GM12891 (cell line): Measurements from ENCODE around the gene EPS8L3.

ENCODE experiments used
- DNase-seq: peaks from one replicate; pipeline ENCODE4 v3.0.0; 2011; ENCODE audit warnings: low spot score; ENCODE audit not compliant: insufficient read length
- FAIRE-seq: peaks from 2 replicates; lab custom pipeline; 2011; peaks lifted over from hg19 to GRCh38; lab: Jason Lieb, UNC
- PAX5 ChIP-seq: IDR thresholded peaks from 2 replicates; pipeline ENCODE4 v1.6.1; 2011; ENCODE audit warnings: low read length, moderate library complexity, mild to moderate bottlenecking; ENCODE audit not compliant: insufficient read depth, severe bottlenecking
- POLR2A ChIP-seq: IDR thresholded peaks from 2 replicates; pipeline ENCODE4 v1.6.1; 2011; ENCODE audit warnings: low read depth, low read length, control low read depth
- POLR2AphosphoS5 ChIP-seq: IDR thresholded peaks from 2 replicates; pipeline ENCODE4 v1.6.1; 2011; ENCODE audit warnings: low read depth, low read length, control low read depth
- POU2F2 ChIP-seq: IDR thresholded peaks from 2 replicates; pipeline ENCODE4 v1.6.1; 2011; ENCODE audit warnings: low read depth, mild to moderate bottlenecking, control low read depth, low read length, moderate library complexity
- SPI1 ChIP-seq: IDR thresholded peaks from 2 replicates; pipeline ENCODE4 v1.6.1; 2011; ENCODE audit warnings: low read depth, low read length, control low read depth
- TAF1 ChIP-seq: IDR thresholded peaks from 2 replicates; pipeline ENCODE4 v1.6.1; 2011; ENCODE audit warnings: low read depth, low read length, control low read depth

The EPS8L3 gene

DNA sequence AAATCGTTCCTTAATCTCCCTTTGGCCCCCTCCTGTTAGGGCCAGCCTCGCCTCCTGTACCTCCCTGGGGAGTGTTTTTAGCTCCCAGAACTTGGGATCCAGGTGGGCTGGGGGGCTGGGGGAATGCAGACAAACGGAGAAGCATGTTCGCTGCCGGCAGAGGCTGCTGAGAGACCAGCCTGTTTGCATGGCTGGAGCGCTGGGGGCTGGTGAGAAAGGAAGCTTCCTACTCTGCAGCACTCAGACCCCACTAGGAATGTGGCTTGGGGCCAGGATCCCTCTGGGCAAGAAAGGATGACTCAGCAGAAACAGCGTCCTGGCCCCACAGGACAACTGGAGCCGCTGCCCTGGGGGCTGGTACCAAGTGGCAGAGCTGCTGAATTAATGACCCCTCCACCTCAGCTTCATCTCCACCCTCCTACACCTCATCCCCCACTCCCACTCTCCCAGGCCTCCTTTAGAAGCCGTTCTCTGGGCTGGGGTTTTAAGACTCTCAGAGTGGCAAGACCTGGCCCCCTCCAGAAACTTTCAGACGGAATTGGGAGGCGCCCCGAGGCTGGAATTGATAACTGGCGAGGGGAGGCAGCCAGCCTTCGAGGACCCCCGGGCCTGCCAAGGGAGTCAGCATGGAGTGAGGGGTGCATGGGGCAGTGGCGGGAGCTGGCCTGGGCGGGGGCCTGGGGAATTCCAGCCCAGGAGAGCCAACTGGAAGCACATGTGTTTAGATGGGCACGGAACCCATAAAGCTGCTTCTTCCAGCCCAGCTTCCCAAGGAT is 28.5 kb upstream of the EPS8L3 start:
- FAIRE-seq: no peak
- DNase-seq: no peak
- TF ChIP-seq POLR2AphosphoS5: no peak
- no peak for TF ChIP-seq PAX5
- no peak for TF ChIP-seq POU2F2
- no peak for TF ChIP-seq POLR2A
- TF ChIP-seq TAF1: no peak
- no peak for TF ChIP-seq SPI1

DNA sequence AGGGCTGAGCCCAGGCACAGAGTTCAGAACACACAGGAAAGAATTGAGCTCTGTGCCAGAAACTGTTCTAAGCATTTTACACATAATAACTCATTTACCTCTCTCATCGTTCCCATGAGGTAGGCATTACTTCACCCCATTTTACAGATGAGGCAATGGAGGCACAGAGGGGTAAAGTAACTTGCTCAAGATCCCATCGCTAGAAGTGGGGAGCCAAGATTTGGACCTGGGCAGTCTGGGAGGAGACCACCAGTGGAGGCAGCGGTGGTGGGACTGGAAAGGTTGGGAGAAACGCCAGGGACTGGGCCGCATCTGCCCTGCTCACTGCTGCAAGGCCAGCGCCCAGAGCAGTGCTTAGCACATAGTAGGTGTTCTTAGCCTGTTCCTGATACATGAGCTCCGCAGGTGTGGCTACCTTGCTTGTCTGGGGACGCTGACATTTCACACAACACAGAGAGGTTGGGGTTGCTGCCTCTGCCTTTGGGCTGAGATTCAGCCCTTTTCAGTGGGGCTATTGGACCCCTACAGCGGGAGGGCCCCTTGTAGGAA is 27.8 kb upstream of the EPS8L3 start:
- no peak for DNase-seq
- TF ChIP-seq PAX5 (no peak), POU2F2 (no peak), POLR2AphosphoS5 (no peak), TAF1 (no peak), POLR2A (no peak), SPI1 (no peak)
- FAIRE-seq: no peak

DNA sequence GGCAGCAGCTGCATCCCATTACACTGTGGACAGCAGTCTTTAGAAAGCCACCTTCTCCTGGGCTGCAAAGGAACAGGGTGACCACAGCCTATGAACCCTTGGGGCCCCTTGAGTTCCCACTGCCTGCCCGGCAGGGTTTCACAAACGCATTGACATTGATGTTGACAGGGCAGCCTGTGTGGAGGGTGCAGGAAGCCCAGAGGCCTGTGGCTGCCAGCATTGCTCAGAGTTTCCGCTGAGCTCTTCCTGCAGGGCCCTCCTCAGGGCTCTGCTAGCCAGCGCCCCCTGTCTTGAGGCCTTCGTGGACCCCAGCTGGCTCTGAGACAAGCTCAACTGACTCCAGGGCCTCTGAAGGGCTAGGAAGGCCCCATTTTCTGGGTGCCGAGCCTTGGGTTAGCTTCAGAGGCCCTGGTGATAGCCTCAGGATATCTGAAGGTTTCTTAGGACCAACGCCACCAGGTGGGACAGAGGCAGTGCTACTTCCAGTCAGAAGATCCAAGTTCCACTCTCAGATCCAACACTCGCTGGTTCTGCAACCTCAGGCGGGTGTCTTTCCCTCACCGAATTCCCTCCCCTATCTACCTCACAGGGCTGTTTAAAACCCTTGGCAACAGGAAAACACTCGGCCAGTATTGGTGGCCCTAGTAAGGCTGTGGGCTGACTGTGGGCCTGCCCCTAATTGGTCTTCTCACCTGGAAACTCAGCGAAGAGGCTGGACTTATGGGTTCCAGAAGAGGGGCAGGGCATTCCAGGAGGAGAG is 27.2 kb upstream of the EPS8L3 start:
- DNase-seq (peak; percentile 75), FAIRE-seq (no peak)
- TF ChIP-seq SPI1 (no peak), POU2F2 (no peak), POLR2A (no peak), TAF1 (no peak), POLR2AphosphoS5 (no peak), PAX5 (no peak)

DNA sequence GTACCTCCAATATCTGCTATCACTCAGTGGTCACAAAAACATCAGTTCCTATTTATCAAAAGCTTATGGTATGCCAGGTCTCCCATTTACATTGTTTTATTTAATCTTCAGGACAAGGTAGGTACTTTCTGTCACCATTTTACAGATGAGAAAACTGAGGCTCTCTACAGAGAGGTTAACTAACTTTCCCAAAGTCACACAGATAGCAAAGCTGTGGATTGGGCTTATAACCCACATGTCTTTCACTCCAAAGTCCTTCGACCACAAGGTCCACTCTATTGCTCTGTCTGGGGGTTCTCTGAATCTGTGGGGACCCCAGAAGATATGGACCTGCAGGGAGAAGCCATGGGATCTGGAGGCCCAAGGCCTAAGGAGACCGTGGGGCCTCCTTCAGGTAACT is 26.6 kb upstream of the EPS8L3 start:
- TF ChIP-seq POU2F2: no peak
- no peak for TF ChIP-seq POLR2A
- no peak for TF ChIP-seq POLR2AphosphoS5
- TF ChIP-seq TAF1: no peak
- TF ChIP-seq PAX5: no peak
- no peak for TF ChIP-seq SPI1

DNA sequence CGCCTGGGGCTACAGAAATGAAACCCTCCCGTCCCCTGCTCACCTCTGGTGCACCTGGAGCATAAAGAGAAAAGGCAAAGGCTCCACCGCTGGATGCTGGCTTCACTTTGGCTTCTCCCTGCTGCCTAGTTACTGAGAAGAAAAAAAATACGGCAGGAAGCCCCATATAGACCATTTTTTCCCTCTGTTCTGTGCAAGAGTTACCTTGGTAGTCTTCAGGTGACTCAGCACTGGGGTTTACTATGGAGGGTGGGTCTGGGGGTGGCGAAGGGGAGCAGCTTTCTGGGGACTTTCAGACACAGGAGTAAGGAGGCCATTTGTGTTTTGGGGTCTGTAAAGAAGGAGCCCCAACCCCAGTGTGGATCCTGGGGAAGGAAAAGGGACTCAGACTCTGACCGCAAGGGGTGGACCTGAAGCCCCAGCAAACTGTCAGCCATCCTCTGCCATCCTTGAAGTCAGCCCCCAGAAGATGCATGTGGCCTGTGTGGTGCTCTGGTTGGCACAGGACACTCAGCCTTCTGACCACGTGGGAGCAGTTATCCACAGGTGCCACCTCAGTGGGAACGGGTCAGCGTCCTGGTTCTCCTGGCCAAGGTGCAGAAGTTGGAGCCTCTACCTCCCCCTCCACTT is 25.9 kb upstream of the EPS8L3 start:
- no peak for TF ChIP-seq SPI1
- TF ChIP-seq POLR2AphosphoS5: no peak
- no peak for TF ChIP-seq POLR2A
- no peak for TF ChIP-seq POU2F2
- no peak for TF ChIP-seq PAX5
- no peak for TF ChIP-seq TAF1
- DNase-seq (no peak), FAIRE-seq (no peak)

More for the DNA sequence above, 26.6 kb upstream of the EPS8L3 start:
- no peak for FAIRE-seq
- DNase-seq: no peak

DNA sequence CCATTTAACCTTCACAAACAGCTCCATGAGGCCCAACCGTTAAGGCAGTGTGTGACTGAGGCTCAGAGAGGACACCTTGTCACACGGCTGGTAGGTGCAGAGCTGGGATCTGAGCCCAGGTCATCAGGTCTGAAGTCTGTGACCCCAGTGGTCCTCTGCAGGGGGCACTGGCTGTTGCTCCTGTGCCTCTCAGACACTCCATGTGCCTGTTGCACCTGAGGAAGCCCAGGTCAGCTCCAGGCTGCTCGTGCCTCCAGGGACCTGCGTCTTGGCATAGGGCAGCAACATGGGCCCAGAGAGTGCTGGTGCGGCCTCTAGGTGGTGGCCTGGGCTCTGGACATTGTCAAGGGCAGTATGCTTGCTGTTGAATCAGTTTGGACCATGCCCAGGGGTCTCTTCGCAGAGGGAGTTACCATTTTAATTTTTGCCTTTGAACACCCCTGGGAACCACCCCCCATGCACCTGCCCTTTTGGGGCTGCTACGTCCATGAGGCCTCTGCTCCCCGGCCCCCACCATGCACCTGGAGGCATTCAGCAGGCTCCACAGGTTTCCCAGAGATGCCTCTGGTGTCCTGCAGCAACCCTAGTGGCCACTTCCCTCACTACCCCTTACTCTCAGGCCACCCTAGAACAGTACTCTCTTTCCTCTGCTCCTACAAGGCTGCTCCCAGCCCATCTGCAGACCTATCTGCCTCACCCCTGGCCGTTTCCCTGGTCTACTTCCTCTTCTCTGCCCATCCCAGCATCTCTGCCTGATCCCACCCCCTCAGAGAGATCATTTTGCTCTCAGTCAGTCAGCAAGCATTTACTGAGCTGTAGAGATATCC is 25.2 kb upstream of the EPS8L3 start:
- TF ChIP-seq POU2F2 (no peak), PAX5 (no peak), POLR2AphosphoS5 (no peak), SPI1 (no peak), POLR2A (no peak), TAF1 (no peak)
- FAIRE-seq (no peak), DNase-seq (peak; percentile 46)

DNA sequence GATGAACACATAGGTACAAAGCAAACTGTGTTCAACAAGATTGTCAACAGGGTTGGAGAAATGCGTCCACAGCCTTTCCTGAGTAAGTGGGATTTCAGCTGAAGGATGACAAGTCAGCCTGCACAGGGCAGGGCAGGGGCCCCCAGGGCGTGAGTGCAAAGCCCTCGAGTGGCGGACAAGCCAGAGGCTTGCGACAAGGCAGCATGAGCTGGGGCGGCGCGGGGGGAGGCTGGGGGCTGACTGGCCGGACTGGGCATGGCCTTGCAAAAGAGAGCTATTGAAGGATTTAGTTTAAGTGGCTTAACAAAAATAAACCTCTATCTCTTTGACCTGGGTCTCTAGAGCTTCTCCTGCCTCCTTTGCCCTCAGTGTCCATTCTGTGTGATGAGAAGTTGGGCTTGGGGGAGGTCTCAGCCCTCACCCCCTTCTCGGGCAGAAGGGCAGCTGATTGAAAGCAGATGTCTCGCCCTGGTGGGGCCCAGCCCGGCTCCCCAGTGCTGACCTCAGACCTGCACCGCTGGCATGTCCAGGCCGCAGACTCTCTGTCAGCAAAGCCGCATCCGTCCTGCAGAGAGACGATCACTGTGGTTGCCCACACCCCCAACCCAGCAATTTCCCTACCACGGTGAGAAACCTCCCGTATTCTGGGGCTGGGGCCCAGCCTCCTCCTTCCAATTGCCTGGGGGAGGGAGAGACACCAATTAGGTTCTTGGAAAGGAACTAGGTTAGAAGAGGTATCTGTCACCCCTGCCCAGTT is 24.3 kb upstream of the EPS8L3 start:
- no peak for FAIRE-seq

DNA sequence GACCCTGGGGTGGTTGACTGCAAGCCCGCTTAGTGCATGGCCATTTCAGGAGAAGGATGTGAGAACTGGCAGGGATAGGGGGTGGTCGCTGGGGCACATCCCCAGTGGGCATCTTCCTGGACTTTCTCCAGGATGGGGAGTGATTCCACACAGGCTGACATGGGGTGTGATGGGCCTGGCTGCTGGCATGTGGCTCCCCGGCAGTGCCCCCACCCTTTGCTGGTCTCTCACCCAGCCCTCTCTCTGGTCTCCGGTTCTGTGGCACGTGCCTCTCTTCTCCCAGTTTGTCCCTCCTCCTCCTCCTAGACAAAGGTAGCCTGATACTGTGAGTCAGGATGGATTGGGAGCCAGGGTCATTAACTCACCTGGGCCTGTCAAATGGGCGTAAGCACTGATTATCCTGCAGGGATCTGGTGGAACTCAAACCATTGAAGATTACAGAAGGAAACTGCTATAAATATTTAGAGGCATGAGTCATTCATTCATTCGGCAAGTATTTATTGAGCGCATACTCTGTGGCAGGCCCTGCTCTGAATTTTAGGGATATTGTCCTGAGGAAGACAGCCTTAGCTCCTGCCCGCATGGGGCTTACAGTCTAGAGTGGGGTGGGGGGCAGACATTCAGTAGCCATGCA is 23.6 kb upstream of the EPS8L3 start:
- DNase-seq (no peak), FAIRE-seq (no peak)
- TF ChIP-seq PAX5: no peak
- TF ChIP-seq TAF1: no peak
- no peak for TF ChIP-seq POLR2AphosphoS5
- TF ChIP-seq POU2F2: no peak
- no peak for TF ChIP-seq POLR2A

More for the DNA sequence above, 24.3 kb upstream of the EPS8L3 start:
- DNase-seq: no peak
- no peak for TF ChIP-seq PAX5
- no peak for TF ChIP-seq POLR2AphosphoS5
- no peak for TF ChIP-seq SPI1
- no peak for TF ChIP-seq POU2F2
- TF ChIP-seq POLR2A: no peak
- no peak for TF ChIP-seq TAF1
